ENCODE data around the gene ACAN.

The ACAN gene

GRCh38 chr15:88844749-88845386 lies 41.6 kb downstream of the ACAN start:
- no peak for DNase-seq

DNA sequence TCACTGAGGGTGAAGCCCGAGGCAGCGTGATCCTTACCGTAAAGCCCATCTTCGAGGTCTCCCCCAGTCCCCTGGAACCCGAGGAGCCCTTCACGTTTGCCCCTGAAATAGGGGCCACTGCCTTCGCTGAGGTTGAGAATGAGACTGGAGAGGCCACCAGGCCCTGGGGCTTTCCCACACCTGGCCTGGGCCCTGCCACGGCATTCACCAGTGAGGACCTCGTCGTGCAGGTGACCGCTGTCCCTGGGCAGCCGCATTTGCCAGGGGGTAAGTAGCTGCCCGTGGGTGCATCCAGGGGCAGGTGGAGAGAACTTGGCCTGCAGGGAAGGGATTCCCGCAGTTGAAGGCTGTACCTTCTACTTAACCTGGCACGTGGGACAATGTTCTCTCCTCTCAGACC lies 42.4 kb downstream of the ACAN start:
- DNase-seq = no peak

- DNase-seq = no peak
Observed at GRCh38 chr15:88847144-88847543, 43.9 kb downstream of the ACAN start.

GRCh38 chr15:88848203-88848602 lies 45.0 kb downstream of the ACAN start:
- no peak for DNase-seq

- DNase-seq = no peak
Observed at GRCh38 chr15:88849376-88850072, 46.3 kb downstream of the ACAN start.

DNA sequence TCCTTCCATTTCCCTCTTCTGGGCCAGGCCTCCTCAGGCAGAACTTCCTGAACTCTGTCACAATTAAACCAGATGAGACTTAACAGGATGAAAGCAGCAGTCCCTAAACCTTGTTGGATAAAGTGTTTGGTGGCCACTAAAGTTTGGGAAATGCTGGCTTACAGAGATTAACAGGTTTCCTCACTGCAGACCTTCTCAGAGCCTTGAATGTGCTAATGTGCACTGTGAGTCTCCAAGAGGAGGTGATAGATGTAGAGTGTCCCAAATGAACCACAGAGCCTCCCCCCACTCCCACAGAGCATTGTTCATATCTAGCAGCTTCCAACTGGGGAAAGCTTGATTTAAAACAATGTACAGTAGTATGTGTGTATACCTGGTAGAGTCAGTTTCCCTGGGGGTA lies 49.2 kb downstream of the ACAN start:
- DNase-seq = no peak

DNA sequence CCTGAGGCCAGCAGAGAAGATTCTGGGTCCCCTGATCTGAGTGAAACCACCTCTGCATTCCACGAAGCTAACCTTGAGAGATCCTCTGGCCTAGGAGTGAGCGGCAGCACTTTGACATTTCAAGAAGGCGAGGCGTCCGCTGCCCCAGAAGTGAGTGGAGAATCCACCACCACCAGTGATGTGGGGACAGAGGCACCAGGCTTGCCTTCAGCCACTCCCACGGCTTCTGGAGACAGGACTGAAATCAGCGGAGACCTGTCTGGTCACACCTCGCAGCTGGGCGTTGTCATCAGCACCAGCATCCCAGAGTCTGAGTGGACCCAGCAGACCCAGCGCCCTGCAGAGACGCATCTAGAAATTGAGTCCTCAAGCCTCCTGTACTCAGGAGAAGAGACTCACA lies 55.7 kb downstream of the ACAN start:
- DNase-seq = no peak

DNA sequence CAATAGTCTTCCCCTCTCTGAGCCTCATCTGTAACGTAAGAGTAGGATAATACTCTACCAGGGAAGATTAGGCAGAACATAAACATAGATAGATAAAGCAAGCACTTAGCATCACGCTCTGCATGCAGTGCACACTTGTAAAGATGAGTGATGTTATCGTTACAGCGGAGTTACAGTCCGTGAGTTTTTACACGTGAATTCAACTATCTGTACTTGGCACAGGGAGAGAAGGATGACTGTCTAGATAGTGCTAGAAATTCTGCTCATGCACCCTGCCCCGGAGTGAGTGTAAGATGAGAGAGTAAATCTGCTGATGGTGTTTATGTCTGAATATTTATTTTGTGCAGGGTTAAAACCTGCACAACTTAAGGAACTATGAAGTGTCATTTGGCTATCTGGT lies 56.3 kb downstream of the ACAN start:
- no peak for DNase-seq

DNA sequence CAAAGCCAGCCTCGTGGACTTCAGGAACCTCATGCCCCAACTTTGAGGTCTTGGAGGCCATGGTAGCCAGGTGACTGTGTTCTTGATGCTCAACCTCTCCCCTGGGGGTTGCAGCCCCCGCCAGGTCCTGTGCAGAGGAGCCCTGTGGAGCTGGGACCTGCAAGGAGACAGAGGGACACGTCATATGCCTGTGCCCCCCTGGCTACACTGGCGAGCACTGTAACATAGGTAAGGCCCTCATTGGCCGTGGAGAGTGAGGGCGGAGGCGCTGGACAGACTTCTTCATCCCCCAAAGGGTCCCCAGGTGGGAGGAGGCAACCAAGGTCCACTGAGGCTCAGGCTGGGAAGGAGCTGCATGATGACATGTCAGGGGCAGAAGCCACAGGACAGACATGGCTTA lies 57.0 kb downstream of the ACAN start:
- no peak for DNase-seq

GRCh38 chr15:88863412-88863811 lies 60.2 kb downstream of the ACAN start:
- DNase-seq = no peak

DNA sequence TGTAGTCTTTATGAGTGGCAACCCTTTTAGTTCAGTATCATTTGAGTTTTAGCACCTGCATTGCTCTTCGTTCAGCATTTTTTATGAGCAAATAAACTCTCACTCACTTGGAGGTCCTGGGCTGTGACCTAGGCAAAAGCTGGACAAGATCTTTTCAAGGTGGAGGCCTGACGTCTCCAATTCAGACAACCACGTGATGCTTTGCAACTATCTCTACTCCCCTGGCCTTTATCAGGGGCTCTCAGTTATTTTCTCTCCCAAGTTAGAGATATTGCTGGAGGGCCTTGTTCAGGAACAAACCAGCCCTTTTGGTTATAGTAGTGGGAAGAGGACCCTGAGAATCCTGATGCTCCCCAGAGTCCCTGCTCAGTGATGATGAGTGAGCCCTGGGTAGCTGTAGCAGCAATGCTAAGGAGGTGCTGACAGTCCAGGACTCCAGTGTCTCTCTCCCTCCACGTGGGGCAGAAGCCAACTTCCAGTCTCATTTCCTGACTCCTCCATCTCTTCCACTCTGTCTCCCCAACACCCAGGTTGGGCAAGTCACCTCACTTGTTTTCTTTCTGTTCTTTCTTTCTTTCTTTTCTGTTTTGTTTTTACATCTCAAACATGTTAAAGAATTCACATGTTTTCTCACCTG lies 61.7 kb downstream of the ACAN start:
- no peak for DNase-seq

DNA sequence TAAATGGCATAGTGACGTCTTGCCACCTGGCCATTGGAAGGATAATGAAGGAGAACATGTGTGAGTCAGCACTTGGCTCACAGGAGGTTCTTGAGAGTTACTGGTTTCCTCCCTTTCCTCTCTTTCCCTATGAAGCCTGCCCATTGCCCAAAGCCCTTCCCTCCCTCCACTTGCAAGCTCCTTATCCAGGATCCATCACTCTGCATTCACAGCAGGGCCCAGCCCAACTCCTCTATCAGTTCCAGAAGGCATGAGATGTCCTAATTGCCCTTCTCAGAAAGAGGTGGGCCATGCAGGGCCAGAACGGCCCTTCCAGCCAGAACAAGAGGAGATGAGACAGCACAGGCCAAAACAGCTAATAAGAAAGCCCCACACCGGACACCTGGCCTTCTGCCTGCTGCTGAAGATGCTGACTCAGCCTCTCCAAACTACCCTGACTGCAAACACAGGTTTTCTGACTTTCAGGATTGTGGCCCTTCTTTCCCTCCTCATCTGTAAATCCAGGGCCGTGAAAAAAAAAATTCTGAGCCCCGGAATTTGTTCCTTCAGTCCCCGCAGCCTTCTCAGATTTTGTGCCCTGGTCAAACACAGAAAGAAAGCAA lies 62.4 kb downstream of the ACAN start:
- no peak for DNase-seq

- no peak for DNase-seq
Observed at GRCh38 chr15:88866295-88866881, 63.2 kb downstream of the ACAN start.

DNA sequence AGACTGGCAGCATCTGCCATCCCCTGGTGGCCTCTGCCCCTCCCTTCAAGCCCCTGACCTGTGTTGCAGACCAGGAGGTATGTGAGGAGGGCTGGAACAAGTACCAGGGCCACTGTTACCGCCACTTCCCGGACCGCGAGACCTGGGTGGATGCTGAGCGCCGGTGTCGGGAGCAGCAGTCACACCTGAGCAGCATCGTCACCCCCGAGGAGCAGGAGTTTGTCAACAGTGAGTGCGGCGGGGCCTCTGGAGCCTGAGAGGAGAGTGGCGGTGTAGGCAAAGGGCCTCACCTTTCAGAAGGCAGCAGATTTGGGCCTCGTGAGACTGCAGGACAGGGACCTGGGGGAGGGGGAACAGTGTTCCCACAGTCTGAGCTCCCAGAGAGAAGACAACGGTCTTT lies 68.1 kb downstream of the ACAN start:
- no peak for DNase-seq

DNA sequence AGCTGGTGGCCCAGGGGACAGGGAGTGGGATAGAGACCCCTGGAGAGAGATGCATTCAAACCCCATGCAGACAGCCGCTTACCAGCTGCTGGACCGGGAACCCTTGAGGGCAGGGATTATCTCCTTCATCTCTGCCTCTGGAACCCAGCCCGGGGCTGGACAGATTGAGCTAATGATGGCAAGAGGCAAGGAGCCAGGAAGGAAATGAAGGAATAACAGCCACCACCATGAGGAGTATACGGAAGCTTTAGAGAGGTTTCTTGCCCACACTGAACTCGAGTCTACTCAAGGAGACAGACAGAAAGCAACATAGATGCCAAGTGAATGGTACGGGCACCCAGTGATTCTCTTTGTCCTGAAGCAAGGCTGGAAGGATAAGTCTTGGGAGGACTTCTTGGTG lies 68.9 kb downstream of the ACAN start:
- no peak for DNase-seq

DNA sequence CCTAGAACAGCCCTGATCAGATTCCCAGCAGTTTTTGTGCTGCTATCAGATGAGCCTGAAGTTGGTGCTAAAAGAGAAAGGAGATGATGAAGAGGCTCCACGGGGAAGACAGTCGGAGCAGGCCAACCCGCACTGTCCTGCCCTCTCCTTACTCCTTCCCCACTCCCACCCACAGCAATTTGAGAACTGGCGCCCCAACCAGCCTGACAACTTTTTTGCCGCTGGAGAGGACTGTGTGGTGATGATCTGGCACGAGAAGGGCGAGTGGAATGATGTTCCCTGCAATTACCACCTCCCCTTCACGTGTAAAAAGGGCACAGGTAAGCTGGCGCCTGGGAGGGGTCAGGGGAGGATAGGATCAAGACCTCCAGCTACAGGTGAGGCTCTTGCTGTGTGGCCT lies 69.5 kb downstream of the ACAN start:
- no peak for DNase-seq

GRCh38 chr15:88873786-88874185 lies 70.5 kb downstream of the ACAN start:
- no peak for DNase-seq

DNA sequence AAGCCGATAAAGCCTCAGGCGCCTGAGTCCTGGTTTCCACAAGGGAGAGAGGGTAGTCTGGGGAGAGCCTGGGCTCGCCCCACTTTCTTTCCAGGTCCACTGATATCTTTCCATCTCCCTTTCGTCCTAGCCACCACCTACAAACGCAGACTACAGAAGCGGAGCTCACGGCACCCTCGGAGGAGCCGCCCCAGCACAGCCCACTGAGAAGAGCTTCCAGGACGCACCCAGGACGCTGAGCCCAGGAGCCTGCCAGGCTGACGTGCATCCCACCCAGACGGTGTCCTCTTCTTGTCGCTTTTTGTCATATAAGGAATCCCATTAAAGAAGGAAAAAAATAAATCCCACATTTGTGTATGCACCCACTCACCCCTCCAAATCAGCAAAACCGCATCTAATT lies 71.0 kb downstream of the ACAN start:
- DNase-seq = no peak

- no peak for DNase-seq
Observed at GRCh38 chr15:88874684-88875083, 71.4 kb downstream of the ACAN start.

DNA sequence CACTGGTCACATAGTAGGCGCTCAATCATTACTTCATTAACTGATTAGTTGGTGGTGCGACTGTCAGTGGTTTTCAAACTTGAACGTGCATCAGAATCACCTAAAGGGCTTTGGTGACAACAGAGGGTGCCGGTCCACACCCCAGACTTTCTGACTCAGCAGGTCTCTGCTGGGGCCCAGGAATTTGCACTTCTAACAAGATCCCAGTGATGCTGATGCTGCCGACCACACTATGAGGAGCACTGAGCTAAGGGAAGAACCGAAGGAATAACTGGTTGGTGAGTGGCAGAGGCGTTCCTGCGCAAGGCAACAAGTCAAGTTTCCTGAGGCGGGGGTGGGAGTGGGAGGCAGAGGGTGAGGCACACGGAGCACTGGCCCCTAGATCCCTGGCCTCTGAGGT lies 73.3 kb downstream of the ACAN start:
- DNase-seq = no peak

- DNase-seq = no peak
Observed at GRCh38 chr15:88877415-88877814, 74.2 kb downstream of the ACAN start.

DNA sequence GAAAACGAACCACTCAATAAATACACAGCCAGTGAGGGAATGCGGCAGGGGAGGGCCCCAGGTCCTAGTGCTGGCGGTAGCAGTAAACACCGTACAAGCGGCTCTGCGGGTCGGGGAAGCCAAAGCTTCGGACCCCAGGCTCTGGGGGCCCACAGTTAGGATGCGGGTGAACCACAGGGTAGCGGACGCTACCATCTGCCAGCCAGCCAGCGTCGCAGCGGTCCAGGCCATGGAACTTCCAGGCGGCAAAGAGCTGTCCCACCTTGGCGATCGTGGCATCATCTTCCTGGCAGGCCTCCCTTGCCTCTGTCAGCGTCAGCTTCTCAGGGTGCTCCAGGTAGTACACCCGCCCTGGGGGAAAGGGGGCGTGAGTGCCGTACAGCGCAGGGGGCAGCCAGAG lies 74.7 kb downstream of the ACAN start:
- no peak for DNase-seq

DNA sequence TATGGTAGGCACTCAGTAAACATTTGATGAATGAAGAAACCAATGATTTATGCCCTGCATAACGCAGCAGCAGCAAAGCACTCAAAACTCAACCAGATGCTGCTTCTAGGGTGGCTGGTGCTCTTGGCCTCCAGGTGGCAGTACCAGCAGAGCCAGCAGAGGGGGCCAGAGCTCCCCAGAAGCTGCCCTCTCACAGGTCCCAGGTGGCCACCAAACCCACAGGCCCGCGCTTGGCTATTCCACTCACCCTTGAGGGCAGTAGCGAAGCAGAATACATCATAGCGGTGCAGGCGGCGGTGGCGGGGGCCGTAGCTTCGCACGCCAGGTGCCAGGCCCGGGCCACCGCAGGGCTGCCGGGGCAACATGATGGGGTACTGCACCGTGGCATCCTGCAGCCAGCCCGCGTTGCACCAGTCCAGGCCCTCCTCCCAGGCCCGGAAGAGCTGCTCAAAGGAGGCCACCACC lies 75.5 kb downstream of the ACAN start:
- DNase-seq = peak; percentile 39 to 45

All from Kasumi-1 (cell line).